NCI-H2171 treated with DMSO at 0.1 percent for 48 hours (cell line): ENCODE results near the gene ZMYM4.
"Not testable (repeated sequence)": the region's sequence is repeated elsewhere in the genome, so short reads cannot be mapped to it uniquely, and the experiment has no call there.

Experiments used
- DNase-seq: peaks from one replicate; lab custom pipeline; 2025; lab: John Stamatoyannopoulos, UW

Gene ZMYM4

GRCh38 chr1:35326246-35326866, 57.8 kb downstream of the ZMYM4 start:
- DNase-seq: no peak

- DNase-seq: not testable (repeated sequence)
These were observed 63.1 kb downstream of the ZMYM4 start for GRCh38 chr1:35331618-35332017.

DNA sequence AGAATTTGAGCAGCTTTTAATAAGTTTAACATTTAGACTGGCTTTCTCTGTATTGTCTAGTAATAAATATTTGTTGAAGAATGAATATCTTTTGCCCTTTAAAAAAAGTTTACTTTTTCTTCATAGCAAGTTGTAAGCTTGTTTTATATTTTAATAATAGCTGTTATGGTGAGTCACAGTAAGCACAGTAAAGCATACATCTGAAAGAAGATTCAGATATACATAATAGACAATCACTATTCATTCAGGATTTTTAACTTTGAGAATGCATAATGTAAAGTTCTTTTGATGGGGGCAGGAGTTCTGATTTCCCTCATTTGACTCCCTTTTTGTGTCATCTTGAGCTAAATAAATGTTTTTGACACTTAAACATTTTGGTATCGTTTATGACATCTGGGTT, 66.0 kb downstream of the ZMYM4 start:
- no peak for DNase-seq

DNA sequence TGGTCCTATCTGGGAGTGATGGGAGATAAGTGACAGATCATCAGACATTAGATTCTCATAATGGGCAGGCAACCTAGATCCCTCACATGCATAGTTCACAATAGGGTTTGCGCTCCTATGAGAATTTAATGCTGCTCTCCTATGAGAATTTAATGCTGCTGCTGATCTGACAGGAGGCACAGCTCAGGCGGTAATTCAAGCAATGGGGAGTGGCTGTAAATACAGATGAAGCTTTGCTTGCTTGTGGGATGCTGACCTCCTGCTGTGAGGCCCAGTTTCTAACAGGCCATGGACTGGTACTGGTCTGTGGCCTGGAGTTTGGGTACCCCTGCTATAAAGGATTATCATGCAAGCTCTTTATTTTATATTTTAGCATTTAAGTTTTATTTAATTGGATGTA, 72.0 kb downstream of the ZMYM4 start:
- no peak for DNase-seq

- no peak for DNase-seq
These were observed 77.0 kb downstream of the ZMYM4 start for GRCh38 chr1:35345439-35345981.

DNA sequence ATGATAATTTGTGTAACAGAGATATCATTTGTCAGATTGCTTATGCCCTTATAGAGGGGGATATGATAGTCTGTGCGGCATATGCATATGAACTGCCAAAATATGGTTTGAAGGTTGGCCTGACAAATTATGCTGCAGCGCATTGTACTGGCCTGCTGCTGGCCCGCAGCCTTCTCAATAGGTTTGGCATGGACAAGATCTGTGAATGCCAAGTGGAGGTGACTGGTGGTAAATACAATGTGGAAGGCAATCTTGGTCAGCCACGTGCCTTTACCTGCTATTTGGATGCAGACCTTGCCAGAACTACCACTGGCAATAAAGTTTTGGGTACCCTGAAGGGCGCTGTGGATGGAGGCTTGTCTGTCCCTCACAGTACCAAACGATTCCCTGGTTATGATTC, 82.4 kb downstream of the ZMYM4 start:
- DNase-seq: no peak

GRCh38 chr1:35359995-35360394, 91.5 kb downstream of the ZMYM4 start:
- DNase-seq: no peak

GRCh38 chr1:35361638-35362037, 93.1 kb downstream of the ZMYM4 start:
- no peak for DNase-seq

GRCh38 chr1:35364741-35365140, 96.2 kb downstream of the ZMYM4 start:
- DNase-seq: no peak

- no peak for DNase-seq
These were observed 99.4 kb downstream of the ZMYM4 start for GRCh38 chr1:35367914-35368313.

DNA sequence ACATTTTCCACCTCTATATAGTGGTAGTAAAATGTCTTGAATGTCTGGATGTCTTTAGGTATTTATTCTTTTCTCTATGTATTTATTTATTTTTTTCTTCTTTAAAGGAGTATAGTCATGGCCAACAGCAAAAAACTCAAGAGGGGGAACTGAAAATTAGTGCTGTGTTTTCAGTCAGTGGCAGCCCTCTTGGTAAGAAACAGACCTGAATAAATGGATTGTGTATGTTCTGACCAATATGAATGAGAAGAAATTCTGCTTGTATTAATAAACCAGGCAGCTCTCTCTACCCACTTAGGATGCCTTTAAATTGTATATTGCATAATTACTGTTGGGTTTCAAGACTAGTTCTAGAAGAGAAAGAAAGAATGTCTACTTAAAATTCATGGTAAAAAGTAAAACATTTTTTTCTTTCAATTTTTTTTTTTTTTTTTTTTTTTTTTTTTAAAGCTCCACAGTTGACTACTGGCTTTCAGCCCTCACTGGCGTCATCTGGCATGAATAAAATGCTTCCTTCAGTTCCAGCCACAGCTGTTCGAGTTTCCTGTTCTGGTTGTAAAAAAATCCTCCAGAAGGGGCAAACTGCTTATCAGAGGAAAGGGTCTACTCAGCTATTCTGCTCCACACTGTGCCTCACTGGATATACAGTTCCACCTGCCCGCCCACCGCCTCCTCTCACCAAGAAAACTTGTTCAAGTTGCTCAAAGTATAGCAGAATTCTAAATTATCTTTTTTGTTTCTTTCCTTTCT, 101.6 kb downstream of the ZMYM4 start:
- DNase-seq: peak; percentile 91

- no peak for DNase-seq
These were observed 103.0 kb downstream of the ZMYM4 start for GRCh38 chr1:35371506-35371905.

GRCh38 chr1:35377555-35377954, 109.0 kb downstream of the ZMYM4 start:
- no peak for DNase-seq

DNA sequence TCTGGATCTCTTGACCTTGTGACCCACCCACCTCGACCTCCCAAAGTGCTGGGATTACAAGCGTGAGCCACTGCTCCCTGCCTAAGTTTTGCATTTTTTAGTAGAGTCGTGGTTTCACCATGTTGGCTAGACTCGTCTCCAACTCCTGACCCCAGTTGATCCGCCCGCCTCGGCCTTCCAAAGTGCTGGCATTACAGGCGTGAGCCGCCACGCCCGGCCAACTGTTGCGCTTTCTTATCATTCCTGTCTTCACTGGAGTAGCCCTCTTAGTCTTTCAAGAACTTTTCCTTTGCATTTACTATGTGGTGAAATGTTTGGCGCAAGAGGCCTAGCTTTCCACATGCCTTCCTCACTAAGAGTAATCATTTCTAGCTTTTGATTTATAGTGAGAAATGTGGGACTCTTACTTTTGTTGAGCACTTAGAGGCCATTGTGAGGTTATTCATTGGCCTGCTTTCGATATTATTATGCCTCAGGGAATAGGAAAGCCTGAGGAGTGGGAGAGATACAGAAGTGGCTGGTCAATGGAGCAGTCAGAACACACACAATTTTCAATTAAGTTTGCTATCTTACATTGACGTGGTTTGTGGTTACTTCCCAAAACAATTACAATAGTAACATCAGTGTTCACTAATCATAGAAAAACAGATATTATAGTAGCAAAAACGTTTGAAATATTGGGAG, 111.0 kb downstream of the ZMYM4 start:
- DNase-seq: no peak

GRCh38 chr1:35380111-35380510, 111.6 kb downstream of the ZMYM4 start:
- not testable (repeated sequence) for DNase-seq

DNA sequence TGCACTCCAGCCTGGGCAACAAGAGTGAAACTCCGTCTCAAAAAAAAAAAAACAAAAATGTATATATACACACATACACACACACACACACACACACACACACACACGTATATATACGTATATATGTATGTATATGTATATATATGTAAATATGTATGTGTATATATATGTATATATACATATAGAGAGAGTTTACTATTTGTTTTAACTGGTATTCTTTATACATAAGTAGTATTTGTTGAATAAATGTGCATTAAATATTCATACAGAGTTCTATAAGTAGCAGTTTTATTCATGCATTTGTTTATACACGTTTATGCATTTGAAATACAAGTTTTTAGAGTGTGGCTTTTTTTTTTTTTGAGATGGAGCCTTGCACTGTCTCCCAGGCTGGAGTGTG, 113.6 kb downstream of the ZMYM4 start:
- no peak for DNase-seq

- DNase-seq: no peak
These were observed 117.8 kb downstream of the ZMYM4 start for GRCh38 chr1:35386290-35386689.

GRCh38 chr1:35386959-35387358, 118.5 kb downstream of the ZMYM4 start:
- no peak for DNase-seq

DNA sequence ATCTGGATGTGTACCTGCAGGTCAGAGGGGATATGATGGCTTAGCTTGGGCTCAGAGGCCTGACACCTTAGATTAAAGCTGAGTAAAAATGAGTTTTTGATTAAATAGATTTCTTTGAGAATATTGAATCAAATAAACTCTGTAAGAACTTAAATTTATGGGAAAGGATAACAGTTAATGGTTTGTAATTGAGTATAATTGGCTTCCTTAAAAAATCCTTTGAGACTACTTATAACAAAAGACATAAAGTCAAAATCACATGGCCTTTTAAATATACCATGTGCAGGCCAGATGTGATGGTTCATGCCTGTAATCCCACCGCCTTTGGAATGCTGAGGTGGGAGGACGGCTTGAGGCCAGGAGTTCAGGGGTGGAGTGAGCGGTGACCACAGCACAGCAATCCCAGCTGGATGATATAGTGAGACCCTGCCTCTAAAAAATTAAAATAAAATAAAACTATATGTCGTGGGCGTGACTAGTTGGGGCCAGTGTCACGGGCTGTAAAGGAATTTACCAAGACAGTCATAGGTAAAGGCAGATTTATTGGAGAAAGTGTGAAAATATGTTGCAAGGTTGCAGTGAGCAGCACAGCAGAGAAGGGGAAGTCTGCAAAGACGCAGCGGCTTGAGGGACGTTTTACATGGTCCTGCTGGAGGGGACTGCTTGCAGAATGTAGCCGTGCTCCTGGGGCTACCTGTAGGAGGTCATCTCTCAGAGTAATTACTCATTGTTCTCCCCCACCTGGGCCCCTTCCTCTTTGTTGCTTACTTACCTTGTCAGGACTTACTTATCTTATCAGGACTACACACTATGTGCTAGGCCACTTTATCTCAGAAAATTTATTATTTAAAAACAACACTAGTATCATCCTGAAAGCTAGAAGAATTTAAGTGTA, 122.3 kb downstream of the ZMYM4 start:
- DNase-seq: no peak

GRCh38 chr1:35394386-35394785, 125.9 kb downstream of the ZMYM4 start:
- DNase-seq: no peak

DNA sequence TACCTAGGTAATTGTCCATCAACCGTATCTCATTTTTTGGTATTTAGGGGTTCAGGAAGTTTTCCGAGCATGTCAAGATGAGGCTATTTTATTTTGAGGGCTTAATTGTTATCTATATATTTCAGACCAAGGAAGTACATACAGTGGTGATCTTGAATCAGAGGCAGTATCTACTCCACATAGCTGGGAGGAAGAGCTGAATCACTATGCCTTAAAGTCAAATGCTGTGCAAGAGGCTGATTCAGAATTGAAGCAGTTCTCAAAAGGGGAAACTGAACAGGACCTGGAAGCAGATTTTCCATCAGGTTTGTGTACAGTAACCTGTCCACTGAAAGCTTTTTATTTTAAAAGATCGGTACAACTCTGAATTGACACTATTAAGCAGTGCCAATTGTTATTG, 130.2 kb downstream of the ZMYM4 start:
- no peak for DNase-seq

GRCh38 chr1:35401049-35401448, 132.5 kb downstream of the ZMYM4 start:
- no peak for DNase-seq
